Measurements from ENCODE around the gene NAA20.
"Not testable (repeated sequence)": the region's sequence is repeated elsewhere in the genome, so short reads cannot be mapped to it uniquely, and the experiment has no call there.

The NAA20 gene

GRCh38 chr20:19998990-19999705 lies 18.0 kb upstream of the NAA20 start:
- Histone ChIP-seq H3K23ac (ENCODE audit: low read length) (no peak overlapping the region), H3K9ac (ENCODE audit: low read length) (no peak overlapping the region), H3K4me3 (ENCODE audit: low read length) (no peak overlapping the region), H3K4ac (ENCODE audit: low read depth, low read length) (no peak overlapping the region), H4K5ac (ENCODE audit: low read length) (no peak overlapping the region), H3K56ac (ENCODE audit: low read length) (no peak overlapping the region), H2BK120ac (ENCODE audit: low read depth, low read length) (no peak overlapping the region), H3K4me1 (ENCODE audit: control insufficient read depth, low read depth, low read length) (no peaks in the 10 kb centered on the region), H4K8ac (ENCODE audit: low read depth, low read length) (no peak overlapping the region), H3K18ac (ENCODE audit: low read length) (no peak overlapping the region), H3K79me2 (ENCODE audit: control insufficient read depth, insufficient read depth, low read length) (no peaks in the 10 kb centered on the region), H2AK5ac (ENCODE audit: low read length) (no peak overlapping the region), H3K79me1 (ENCODE audit: low read length) (no peaks in the 10 kb centered on the region), H2BK5ac (ENCODE audit: low read length) (no peak overlapping the region), H3K36me3 (ENCODE audit: control insufficient read depth, insufficient read depth, low read length) (no peaks in the 10 kb centered on the region), H3K27ac (ENCODE audit: low read depth, low read length) (no peak overlapping the region), H3K27me3 (ENCODE audit: insufficient read depth, low read length, poor library complexity) (no peaks in the 10 kb centered on the region), H2BK15ac (replicated peaks; ENCODE audit: low read depth) (no peak overlapping the region), H3K4me2 (ENCODE audit: low read length) (no peak overlapping the region)
- WGBS (ENCODE audit: extremely low coverage, insufficient coverage, low lambda C conversion rate) = no CpG with 5 or more reads among the region's 7 CpGs
- DNase-seq = no peak

GRCh38 chr20:20000211-20000968 lies 16.8 kb upstream of the NAA20 start:
- H3K18ac ChIP-seq (ENCODE audit: low read length) = no peak overlapping the region
- no peak overlapping the region for H2AK5ac ChIP-seq (ENCODE audit: low read length)
- H2BK120ac ChIP-seq (ENCODE audit: low read depth, low read length) = no peak overlapping the region
- H3K56ac ChIP-seq (ENCODE audit: low read length) = no peak overlapping the region
- H2BK5ac ChIP-seq (ENCODE audit: low read length) = no peak overlapping the region
- H2BK15ac ChIP-seq (replicated peaks; ENCODE audit: low read depth) = no peak overlapping the region
- H3K23ac ChIP-seq (ENCODE audit: low read length) = no peak overlapping the region
- no peak overlapping the region for H4K8ac ChIP-seq (ENCODE audit: low read depth, low read length)
- no peak overlapping the region for H3K9ac ChIP-seq (ENCODE audit: low read length)
- no peaks in the 10 kb centered on the region for H3K27me3 ChIP-seq (ENCODE audit: insufficient read depth, low read length, poor library complexity)
- H3K79me2 ChIP-seq (ENCODE audit: control insufficient read depth, insufficient read depth, low read length) = no peaks in the 10 kb centered on the region
- no peak overlapping the region for H3K4me3 ChIP-seq (ENCODE audit: low read length)
- no peak overlapping the region for H3K27ac ChIP-seq (ENCODE audit: low read depth, low read length)
- H3K4me1 ChIP-seq (ENCODE audit: control insufficient read depth, low read depth, low read length) = no peaks in the 10 kb centered on the region
- no peaks in the 10 kb centered on the region for H3K36me3 ChIP-seq (ENCODE audit: control insufficient read depth, insufficient read depth, low read length)
- no peak overlapping the region for H3K4me2 ChIP-seq (ENCODE audit: low read length)
- no peak overlapping the region for H3K4ac ChIP-seq (ENCODE audit: low read depth, low read length)
- no peak for DNase-seq
- no peaks in the 10 kb centered on the region for H3K79me1 ChIP-seq (ENCODE audit: low read length)
- WGBS (ENCODE audit: extremely low coverage, insufficient coverage, low lambda C conversion rate) = no CpG with 5 or more reads among the region's 14 CpGs
- H4K5ac ChIP-seq (ENCODE audit: low read length) = no peak overlapping the region

DNA sequence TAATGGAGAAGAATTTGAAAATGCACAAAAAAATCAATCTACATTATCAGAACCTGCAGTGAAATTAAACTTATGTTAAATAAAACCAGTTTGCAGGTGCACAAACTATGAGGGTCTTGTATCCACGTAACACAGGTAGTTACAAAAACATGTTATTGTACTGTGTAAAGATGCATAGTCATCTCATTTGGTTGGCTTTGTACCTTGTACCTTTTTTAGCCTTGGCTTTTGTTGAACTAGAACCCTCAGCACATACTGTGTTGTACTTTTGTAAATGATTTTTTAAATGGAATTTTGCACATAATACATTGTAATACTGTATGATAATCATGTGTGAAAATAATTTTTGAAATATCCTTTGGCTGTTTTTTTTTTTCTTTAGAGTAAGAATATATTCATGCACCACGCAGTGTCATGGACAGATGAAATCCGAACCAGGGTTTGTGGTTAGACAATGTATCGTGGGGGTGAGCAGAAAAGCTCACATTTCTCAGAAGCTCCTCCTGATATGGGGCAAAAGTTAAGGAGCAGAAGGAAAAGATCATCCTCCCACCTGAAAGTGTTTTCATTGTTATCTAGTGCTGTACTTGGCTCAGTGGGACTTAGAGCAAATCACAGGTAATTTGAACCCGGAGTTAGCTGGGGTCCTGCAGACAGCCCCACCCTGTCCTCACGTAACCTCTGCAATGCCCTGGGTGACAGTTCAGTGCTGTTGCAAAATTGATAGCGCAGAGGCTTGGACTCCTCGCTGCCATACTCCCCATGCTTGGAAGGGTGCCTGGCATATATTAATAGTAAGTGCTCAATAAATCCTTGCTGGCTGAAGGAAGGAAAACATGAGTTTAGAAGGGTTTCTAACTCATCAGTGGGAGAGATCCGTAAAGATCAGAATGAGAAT lies 14.8 kb upstream of the NAA20 start:
- H3K27ac ChIP-seq (ENCODE audit: low read depth, low read length) = no peak overlapping the region
- H2BK5ac ChIP-seq (ENCODE audit: low read length) = no peak overlapping the region
- H3K79me2 ChIP-seq (ENCODE audit: control insufficient read depth, insufficient read depth, low read length) = no peaks in the 10 kb centered on the region
- no peak overlapping the region for H3K56ac ChIP-seq (ENCODE audit: low read length)
- H3K4me2 ChIP-seq (ENCODE audit: low read length) = no peak overlapping the region
- H3K27me3 ChIP-seq (ENCODE audit: insufficient read depth, low read length, poor library complexity) = no peaks in the 10 kb centered on the region
- H2BK120ac ChIP-seq (ENCODE audit: low read depth, low read length) = no peak overlapping the region
- H3K36me3 ChIP-seq (ENCODE audit: control insufficient read depth, insufficient read depth, low read length) = no peaks in the 10 kb centered on the region
- H3K18ac ChIP-seq (ENCODE audit: low read length) = no peak overlapping the region
- no peak overlapping the region for H4K8ac ChIP-seq (ENCODE audit: low read depth, low read length)
- no CpG with 5 or more reads among the region's 9 CpGs for WGBS (ENCODE audit: extremely low coverage, insufficient coverage, low lambda C conversion rate)
- no peak overlapping the region for H2AK5ac ChIP-seq (ENCODE audit: low read length)
- no peaks in the 10 kb centered on the region for H3K79me1 ChIP-seq (ENCODE audit: low read length)
- H3K4me1 ChIP-seq (ENCODE audit: control insufficient read depth, low read depth, low read length) = no peaks in the 10 kb centered on the region
- no peak overlapping the region for H2BK15ac ChIP-seq (replicated peaks; ENCODE audit: low read depth)
- no peak overlapping the region for H3K9ac ChIP-seq (ENCODE audit: low read length)
- H3K4me3 ChIP-seq (ENCODE audit: low read length) = no peak overlapping the region
- H3K4ac ChIP-seq (ENCODE audit: low read depth, low read length) = no peak overlapping the region
- no peak for DNase-seq
- no peak overlapping the region for H4K5ac ChIP-seq (ENCODE audit: low read length)
- H3K23ac ChIP-seq (ENCODE audit: low read length) = no peak overlapping the region

DNA sequence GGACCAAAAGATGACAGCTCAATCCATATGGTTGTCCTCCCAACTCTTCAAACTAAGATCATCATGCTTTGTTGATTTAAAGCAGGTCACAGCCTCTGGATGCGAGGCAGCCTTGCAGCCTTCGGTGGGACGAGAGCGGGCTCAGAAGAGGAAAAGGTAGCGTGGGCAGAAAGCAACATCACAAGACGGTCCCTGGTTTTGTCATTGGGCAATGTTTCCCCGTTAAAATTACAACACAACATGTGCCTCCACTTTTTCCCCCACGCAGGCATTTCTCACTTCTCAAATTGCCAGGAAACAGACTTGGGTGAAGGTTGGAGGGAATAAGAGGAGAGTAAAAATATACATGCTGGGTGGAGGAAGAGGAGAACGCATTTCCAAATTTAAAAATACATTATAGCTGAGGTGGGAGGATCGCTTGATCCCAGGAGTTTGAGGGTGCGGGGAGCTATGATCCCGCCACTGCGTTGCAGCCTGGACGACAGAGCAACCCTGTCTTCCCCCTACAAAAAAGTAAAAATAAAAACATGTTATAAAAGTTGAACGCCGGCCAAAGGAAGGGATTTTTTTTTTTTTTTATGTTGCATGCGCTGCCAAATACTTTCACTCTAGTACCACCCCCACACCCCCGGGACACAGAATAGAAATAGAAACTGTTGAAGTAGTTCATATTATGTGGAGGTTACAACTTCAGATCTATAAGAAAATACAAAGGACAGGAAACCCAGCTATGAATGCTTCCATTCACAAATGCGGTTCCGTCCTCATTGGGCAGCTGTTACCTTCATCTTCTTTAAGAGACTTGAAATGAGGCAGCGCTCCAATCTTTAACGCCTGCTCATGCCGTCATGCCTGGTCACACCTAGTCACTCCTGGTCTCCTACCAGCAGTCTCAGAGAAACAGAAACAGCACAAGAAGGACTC lies 13.9 kb upstream of the NAA20 start:
- Histone ChIP-seq H3K79me1 (ENCODE audit: low read length) (no peaks in the 10 kb centered on the region), H2BK120ac (ENCODE audit: low read depth, low read length) (no peak overlapping the region), H3K79me2 (ENCODE audit: control insufficient read depth, insufficient read depth, low read length) (no peaks in the 10 kb centered on the region), H3K27ac (ENCODE audit: low read depth, low read length) (no peak overlapping the region), H2AK5ac (ENCODE audit: low read length) (no peak overlapping the region), H2BK15ac (replicated peaks; ENCODE audit: low read depth) (no peak overlapping the region), H3K4ac (ENCODE audit: low read depth, low read length) (no peak overlapping the region), H3K36me3 (ENCODE audit: control insufficient read depth, insufficient read depth, low read length) (no peaks in the 10 kb centered on the region), H3K4me3 (ENCODE audit: low read length) (no peak overlapping the region), H3K27me3 (ENCODE audit: insufficient read depth, low read length, poor library complexity) (no peaks in the 10 kb centered on the region), H3K56ac (ENCODE audit: low read length) (no peak overlapping the region), H4K5ac (ENCODE audit: low read length) (no peak overlapping the region), H3K23ac (ENCODE audit: low read length) (no peak overlapping the region), H4K8ac (ENCODE audit: low read depth, low read length) (no peak overlapping the region), H3K9ac (ENCODE audit: low read length) (no peak overlapping the region), H3K4me1 (ENCODE audit: control insufficient read depth, low read depth, low read length) (no peaks in the 10 kb centered on the region), H3K4me2 (ENCODE audit: low read length) (no peak overlapping the region), H2BK5ac (ENCODE audit: low read length) (no peak overlapping the region), H3K18ac (ENCODE audit: low read length) (no peak overlapping the region)
- no CpG with 5 or more reads among the region's 23 CpGs for WGBS (ENCODE audit: extremely low coverage, insufficient coverage, low lambda C conversion rate)
- DNase-seq = no peak

- not testable (repeated sequence) for H4K5ac ChIP-seq (ENCODE audit: low read length); H3K56ac ChIP-seq (ENCODE audit: low read length); H3K4ac ChIP-seq (ENCODE audit: low read depth, low read length); H2BK15ac ChIP-seq (replicated peaks; ENCODE audit: low read depth); H2BK120ac ChIP-seq (ENCODE audit: low read depth, low read length); H3K79me1 ChIP-seq (ENCODE audit: low read length); H4K8ac ChIP-seq (ENCODE audit: low read depth, low read length); DNase-seq; H2BK5ac ChIP-seq (ENCODE audit: low read length); H3K27ac ChIP-seq (ENCODE audit: low read depth, low read length); H3K79me2 ChIP-seq (ENCODE audit: control insufficient read depth, insufficient read depth, low read length); H3K23ac ChIP-seq (ENCODE audit: low read length); H3K4me3 ChIP-seq (ENCODE audit: low read length); H3K18ac ChIP-seq (ENCODE audit: low read length); H3K9ac ChIP-seq (ENCODE audit: low read length); H3K4me2 ChIP-seq (ENCODE audit: low read length); H3K36me3 ChIP-seq (ENCODE audit: control insufficient read depth, insufficient read depth, low read length); H3K27me3 ChIP-seq (ENCODE audit: insufficient read depth, low read length, poor library complexity); H2AK5ac ChIP-seq (ENCODE audit: low read length); H3K4me1 ChIP-seq (ENCODE audit: control insufficient read depth, low read depth, low read length)
- WGBS (ENCODE audit: extremely low coverage, insufficient coverage, low lambda C conversion rate) = no CpG with 5 or more reads among the region's 6 CpGs
These were observed 13.2 kb upstream of the NAA20 start for GRCh38 chr20:20003955-20004322.
